Liver (tissue), 3 donors: ENCODE results near the gene A1CF.
"Not testable (repeated sequence)": the region's sequence is repeated elsewhere in the genome, so short reads cannot be mapped to it uniquely, and the experiment has no call there.

Source experiments
- FOXA1 ChIP-seq: IDR thresholded peaks from 2 replicates; pipeline ENCODE4 v1.6.1; 2016; ENCODE audit warnings: antibody characterized with exemption
- GABPA ChIP-seq, 2 donors: IDR thresholded peaks in 1 of 2; conservative IDR thresholded peaks in 1 of 2; 2 replicates each; pipeline ENCODE4 v1.6.1; 2016; ENCODE audit warnings: antibody characterized with exemption in 2 of 2, mild to moderate bottlenecking in 1 of 2, moderate library complexity in 1 of 2
- JUND ChIP-seq, 2 donors: IDR thresholded peaks; 2 replicates each; pipeline ENCODE4 v1.6.1; 2016; ENCODE audit warnings: antibody characterized with exemption in 2 of 2
- NR2F2 ChIP-seq: IDR thresholded peaks from 2 replicates; pipeline ENCODE4 v1.6.1; 2016; ENCODE audit warnings: antibody characterized with exemption
- RAD21 ChIP-seq, 2 donors: IDR thresholded peaks; 2 replicates each; pipeline ENCODE4 v1.6.1; 2016; ENCODE audit warnings: antibody characterized with exemption in 2 of 2, mild to moderate bottlenecking in 2 of 2
- RXRA ChIP-seq, 2 donors: IDR thresholded peaks; 2 replicates each; pipeline ENCODE4 v1.6.1; 2017 to 2018; ENCODE audit warnings: antibody characterized with exemption in 2 of 2, mild to moderate bottlenecking in 1 of 2
- SP1 ChIP-seq: IDR thresholded peaks from 2 replicates; pipeline ENCODE4 v1.6.1; 2018; ENCODE audit warnings: antibody characterized with exemption, mild to moderate bottlenecking
- TAF1 ChIP-seq: conservative IDR thresholded peaks from 2 replicates; pipeline ENCODE4 v1.6.1; 2016; ENCODE audit warnings: antibody characterized with exemption, mild to moderate bottlenecking
- YY1 ChIP-seq: IDR thresholded peaks from 2 replicates; pipeline ENCODE4 v1.6.1; 2016; ENCODE audit warnings: antibody characterized with exemption, mild to moderate bottlenecking
- TF ChIP-seq, protein P1 (sequence below): fragments of 150-350 bp; IDR thresholded peaks from 2 replicates; pipeline ENCODE4 v1.5.1; 2017; ENCODE audit warnings: improper control_type of control experiment, low read depth, low read length; ENCODE audit not compliant: missing input control
- TF ChIP-seq, protein P2 (sequence below): IDR thresholded peaks from 2 replicates; pipeline ENCODE4 v1.6.1; 2016; ENCODE audit warnings: antibody characterized with exemption
- TF ChIP-seq, protein P3 (sequence below): IDR thresholded peaks from 2 replicates; pipeline ENCODE4 v1.6.1; 2016; ENCODE audit warnings: antibody characterized with exemption
- TF ChIP-seq, protein P4 (sequence below): IDR thresholded peaks from 2 replicates; pipeline ENCODE4 v1.6.1; 2016; ENCODE audit warnings: antibody characterized with exemption
- donor health status: healthy.
- donor health status: healthy.

DNA sequence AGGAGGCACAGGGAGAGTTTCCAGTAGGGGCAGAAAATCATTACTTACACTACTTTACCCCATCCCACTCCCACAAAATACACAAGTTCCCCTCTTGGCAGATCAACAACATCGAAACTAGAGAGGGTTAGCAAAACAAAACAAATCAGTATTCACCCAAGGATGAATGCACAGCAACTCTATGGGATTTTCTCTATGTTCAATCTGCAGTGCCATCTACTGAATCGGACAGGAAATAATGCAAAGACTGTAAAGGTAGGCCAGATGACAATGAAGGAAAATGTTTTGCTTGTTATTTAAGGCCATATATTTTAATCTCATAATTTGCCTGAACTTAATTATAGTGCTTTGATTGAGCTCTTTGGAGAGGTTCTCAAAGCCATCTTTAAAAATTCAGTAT lies 110.6 kb downstream of the A1CF start:
- TF ChIP-seq, protein P1, sequence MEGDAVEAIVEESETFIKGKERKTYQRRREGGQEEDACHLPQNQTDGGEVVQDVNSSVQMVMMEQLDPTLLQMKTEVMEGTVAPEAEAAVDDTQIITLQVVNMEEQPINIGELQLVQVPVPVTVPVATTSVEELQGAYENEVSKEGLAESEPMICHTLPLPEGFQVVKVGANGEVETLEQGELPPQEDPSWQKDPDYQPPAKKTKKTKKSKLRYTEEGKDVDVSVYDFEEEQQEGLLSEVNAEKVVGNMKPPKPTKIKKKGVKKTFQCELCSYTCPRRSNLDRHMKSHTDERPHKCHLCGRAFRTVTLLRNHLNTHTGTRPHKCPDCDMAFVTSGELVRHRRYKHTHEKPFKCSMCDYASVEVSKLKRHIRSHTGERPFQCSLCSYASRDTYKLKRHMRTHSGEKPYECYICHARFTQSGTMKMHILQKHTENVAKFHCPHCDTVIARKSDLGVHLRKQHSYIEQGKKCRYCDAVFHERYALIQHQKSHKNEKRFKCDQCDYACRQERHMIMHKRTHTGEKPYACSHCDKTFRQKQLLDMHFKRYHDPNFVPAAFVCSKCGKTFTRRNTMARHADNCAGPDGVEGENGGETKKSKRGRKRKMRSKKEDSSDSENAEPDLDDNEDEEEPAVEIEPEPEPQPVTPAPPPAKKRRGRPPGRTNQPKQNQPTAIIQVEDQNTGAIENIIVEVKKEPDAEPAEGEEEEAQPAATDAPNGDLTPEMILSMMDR = not testable (repeated sequence)
- TF ChIP-seq SP1; GABPA (IDR thresholded peaks at IDR 0.05 in 1 of 2, conservative IDR thresholded peaks at IDR 0.05 in 1 of 2); JUND (IDR thresholded peaks at IDR 0.05); RXRA (IDR thresholded peaks at IDR 0.05); FOXA1; YY1; RAD21 (IDR thresholded peaks at IDR 0.05); TAF1; NR2F2: not testable (repeated sequence)
- TF ChIP-seq, protein P2, sequence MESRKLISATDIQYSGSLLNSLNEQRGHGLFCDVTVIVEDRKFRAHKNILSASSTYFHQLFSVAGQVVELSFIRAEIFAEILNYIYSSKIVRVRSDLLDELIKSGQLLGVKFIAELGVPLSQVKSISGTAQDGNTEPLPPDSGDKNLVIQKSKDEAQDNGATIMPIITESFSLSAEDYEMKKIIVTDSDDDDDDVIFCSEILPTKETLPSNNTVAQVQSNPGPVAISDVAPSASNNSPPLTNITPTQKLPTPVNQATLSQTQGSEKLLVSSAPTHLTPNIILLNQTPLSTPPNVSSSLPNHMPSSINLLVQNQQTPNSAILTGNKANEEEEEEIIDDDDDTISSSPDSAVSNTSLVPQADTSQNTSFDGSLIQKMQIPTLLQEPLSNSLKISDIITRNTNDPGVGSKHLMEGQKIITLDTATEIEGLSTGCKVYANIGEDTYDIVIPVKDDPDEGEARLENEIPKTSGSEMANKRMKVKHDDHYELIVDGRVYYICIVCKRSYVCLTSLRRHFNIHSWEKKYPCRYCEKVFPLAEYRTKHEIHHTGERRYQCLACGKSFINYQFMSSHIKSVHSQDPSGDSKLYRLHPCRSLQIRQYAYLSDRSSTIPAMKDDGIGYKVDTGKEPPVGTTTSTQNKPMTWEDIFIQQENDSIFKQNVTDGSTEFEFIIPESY = not testable (repeated sequence)
- TF ChIP-seq, protein P3, sequence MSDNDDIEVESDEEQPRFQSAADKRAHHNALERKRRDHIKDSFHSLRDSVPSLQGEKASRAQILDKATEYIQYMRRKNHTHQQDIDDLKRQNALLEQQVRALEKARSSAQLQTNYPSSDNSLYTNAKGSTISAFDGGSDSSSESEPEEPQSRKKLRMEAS = not testable (repeated sequence)
- TF ChIP-seq, protein P4, sequence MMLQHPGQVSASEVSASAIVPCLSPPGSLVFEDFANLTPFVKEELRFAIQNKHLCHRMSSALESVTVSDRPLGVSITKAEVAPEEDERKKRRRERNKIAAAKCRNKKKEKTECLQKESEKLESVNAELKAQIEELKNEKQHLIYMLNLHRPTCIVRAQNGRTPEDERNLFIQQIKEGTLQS = not testable (repeated sequence)
